Retinal pigment epithelial cell (primary cell): ENCODE measurements around the gene CPED1.
"Not testable (repeated sequence)": the region's sequence is repeated elsewhere in the genome, so short reads cannot be mapped to it uniquely, and the experiment has no call there.

Experiments
- DNase-seq: peaks from one replicate; pipeline ENCODE4 v3.0.0-alpha.2; 2010; ENCODE audit warnings: low read depth
- H3K4me3 ChIP-seq: 2 replicates; pipeline ENCODE4 v1.5.1; 2011; ENCODE audit warnings: mild to moderate bottlenecking, low read length, control low read depth, moderate library complexity
- TF ChIP-seq, protein P1 (sequence below): conservative IDR thresholded peaks from 2 replicates; pipeline ENCODE4 v1.5.1; 2011; ENCODE audit warnings: low read depth, low read length, control low read depth, inconsistent platforms

The CPED1 gene

GRCh38 chr7:120981117-120981516 is 7.4 kb upstream of the CPED1 start:
- no peak for DNase-seq
- no peak overlapping the region for H3K4me3 ChIP-seq
- TF ChIP-seq, protein P1, sequence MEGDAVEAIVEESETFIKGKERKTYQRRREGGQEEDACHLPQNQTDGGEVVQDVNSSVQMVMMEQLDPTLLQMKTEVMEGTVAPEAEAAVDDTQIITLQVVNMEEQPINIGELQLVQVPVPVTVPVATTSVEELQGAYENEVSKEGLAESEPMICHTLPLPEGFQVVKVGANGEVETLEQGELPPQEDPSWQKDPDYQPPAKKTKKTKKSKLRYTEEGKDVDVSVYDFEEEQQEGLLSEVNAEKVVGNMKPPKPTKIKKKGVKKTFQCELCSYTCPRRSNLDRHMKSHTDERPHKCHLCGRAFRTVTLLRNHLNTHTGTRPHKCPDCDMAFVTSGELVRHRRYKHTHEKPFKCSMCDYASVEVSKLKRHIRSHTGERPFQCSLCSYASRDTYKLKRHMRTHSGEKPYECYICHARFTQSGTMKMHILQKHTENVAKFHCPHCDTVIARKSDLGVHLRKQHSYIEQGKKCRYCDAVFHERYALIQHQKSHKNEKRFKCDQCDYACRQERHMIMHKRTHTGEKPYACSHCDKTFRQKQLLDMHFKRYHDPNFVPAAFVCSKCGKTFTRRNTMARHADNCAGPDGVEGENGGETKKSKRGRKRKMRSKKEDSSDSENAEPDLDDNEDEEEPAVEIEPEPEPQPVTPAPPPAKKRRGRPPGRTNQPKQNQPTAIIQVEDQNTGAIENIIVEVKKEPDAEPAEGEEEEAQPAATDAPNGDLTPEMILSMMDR: no peak

DNA sequence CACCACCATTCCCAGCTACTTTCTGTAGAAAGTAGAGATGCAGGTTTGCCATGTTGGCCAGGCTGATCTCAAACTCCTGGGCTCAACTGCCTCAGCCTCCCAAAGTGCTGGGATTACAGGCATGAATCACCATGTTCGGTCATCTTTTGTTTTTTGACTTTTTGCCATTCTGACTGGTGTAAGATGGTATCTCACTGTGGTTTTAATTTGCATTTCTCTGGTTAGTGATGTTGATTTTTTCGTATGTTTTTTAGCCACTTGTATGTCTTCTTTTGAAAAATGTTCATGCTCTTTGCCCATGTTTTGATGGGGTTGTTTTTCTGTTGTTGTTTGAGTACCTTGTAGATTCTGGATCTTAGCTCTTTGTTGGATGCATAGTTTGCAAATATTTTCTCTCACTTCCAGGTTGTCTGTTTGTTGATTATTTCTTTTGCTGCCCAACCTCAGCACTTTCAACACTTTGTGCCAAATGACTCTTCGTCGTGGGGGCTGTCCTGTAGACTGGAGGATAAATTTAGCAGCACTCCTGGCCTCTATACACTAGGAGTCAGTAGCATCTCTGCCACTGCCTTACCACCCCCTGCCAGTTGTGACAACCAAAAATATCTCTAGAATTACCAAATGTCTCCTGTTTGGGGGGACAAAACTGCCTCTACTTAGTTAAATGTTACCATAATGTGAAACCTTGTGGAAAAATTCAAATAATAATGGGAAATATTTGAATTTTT is 6.5 kb upstream of the CPED1 start:
- no peak overlapping the region for H3K4me3 ChIP-seq
- TF ChIP-seq, protein P1: peak; percentile 0

GRCh38 chr7:120983592-120983991 is 4.9 kb upstream of the CPED1 start:
- not testable (repeated sequence) for H3K4me3 ChIP-seq, DNase-seq

More for the DNA sequence above, 6.5 kb upstream of the CPED1 start:
- DNase-seq: no peak

GRCh38 chr7:120984406-120984805 is 4.1 kb upstream of the CPED1 start:
- H3K4me3 ChIP-seq: no peak overlapping the region

DNA sequence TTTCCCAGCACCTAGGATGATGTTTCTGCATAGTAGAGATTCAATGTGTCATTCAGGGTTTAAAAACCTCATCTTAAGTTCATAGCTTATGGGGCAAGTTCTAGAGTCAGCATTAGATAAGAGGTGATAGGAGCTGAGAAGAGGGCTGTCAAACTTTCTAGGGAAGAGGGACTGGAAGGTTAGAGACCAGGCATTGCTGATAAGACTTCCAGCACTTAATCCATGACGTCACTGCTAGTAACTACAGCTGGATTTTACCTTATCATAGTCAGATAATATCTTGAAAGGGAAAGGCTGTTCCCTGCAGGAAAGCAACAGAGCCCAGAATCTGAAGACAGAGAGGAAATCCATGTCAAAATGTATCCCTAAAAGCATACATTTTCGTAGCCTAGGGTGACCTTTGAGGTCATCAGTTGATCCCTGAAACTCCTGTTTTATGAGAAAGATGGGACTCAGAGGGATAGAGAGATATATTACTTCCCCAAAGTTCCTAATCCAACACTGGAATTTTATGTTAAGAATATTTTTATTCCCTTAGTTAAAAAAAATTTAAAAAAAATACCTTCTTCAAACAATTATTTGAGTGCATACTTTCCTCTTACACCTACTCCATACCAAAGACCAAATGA is 3.3 kb upstream of the CPED1 start:
- no peak overlapping the region for H3K4me3 ChIP-seq
- no peak for DNase-seq
- TF ChIP-seq, protein P1: no peak

More at GRCh38 chr7:120984406-120984805, 4.1 kb upstream of the CPED1 start:
- DNase-seq: no peak
- TF ChIP-seq, protein P1: no peak

DNA sequence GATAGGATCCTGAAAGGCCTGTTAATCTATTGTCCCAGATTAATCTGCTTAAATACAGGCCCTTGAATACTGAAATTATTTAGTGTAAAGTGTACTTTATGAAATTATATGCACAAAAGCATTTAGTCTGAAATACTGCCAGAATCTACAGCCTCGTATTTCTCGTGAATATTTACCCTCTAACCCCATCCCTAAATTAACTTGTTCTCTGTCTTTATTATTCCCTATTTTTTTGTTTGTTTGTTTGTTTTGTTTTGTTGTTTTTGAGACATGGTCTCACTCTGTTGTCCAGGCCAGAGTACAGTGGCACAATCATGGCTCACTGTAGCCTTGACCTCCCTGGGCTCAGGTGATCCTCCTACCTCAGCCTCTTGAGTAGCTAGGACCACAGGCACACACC is 2.7 kb upstream of the CPED1 start:
- DNase-seq: no peak
- H3K4me3 ChIP-seq: no peak overlapping the region
- TF ChIP-seq, protein P1: no peak

DNA sequence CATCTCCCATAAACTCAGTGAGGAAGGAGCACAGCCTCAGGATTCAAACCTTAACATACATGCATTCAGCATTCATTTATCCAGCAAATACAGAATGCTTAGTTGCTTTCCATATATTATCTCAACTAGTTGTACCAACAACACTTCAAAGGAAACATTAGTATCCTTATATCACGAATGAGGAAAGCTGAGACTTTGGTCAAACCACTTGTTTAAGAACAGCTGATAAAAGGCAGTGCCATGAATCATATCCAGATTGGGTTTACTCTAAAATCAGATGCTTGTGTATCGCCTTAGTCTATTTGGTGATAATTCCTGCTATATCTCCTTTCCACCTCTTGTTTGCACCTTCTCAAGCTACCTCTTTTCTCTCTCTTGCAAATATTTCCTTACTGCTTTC is 1.9 kb upstream of the CPED1 start:
- no peak overlapping the region for H3K4me3 ChIP-seq
- TF ChIP-seq, protein P1: no peak

More for the DNA sequence above, 1.9 kb upstream of the CPED1 start:
- DNase-seq: no peak
